SU-DHL-6 (cell line): Measurements from ENCODE around the gene SCIN.

Experiments
- EZH2phosphoT487 ChIP-seq: fragments of 200-600 bp; sonication (generic), shearing (Covaris generic); conservative IDR thresholded peaks from 2 replicates; pipeline ENCODE4 v1.6.1; 2018; ENCODE audit warnings: mild to moderate bottlenecking, antibody characterized with exemption, low read length, moderate library complexity, mixed read lengths
- TF ChIP-seq, protein P1 (sequence below): fragments of 200-600 bp; sonication (generic); IDR thresholded peaks from one replicate; pipeline ENCODE4 v1.5.1; 2017; ENCODE audit warnings: antibody characterized with exemption, mild to moderate bottlenecking, low read length, moderate library complexity; ENCODE audit not compliant: insufficient read depth, poor library complexity, severe bottlenecking

DNA sequence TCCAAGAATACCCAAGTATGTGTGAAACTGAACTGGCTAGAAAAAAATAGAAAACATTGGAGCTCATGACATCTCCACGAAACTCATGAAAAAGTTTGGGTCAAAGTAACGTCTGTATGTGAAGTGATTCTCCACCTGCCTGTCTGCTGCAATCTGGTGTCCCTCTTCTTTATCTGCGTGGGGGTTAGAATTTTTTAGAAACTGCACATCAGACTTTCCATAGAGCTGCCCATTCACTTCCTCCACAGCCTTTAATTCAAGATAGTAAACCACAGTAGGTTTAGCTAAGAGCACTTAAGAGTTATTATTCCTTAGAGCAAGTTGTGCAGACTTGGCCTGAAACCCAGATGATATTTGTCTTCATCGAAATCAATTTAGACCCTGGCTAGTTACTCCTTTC lies 55.3 kb downstream of the SCIN start:
- TF ChIP-seq EZH2phosphoT487 = no peak
- TF ChIP-seq, protein P1, sequence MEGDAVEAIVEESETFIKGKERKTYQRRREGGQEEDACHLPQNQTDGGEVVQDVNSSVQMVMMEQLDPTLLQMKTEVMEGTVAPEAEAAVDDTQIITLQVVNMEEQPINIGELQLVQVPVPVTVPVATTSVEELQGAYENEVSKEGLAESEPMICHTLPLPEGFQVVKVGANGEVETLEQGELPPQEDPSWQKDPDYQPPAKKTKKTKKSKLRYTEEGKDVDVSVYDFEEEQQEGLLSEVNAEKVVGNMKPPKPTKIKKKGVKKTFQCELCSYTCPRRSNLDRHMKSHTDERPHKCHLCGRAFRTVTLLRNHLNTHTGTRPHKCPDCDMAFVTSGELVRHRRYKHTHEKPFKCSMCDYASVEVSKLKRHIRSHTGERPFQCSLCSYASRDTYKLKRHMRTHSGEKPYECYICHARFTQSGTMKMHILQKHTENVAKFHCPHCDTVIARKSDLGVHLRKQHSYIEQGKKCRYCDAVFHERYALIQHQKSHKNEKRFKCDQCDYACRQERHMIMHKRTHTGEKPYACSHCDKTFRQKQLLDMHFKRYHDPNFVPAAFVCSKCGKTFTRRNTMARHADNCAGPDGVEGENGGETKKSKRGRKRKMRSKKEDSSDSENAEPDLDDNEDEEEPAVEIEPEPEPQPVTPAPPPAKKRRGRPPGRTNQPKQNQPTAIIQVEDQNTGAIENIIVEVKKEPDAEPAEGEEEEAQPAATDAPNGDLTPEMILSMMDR = no peak
